H1 (cell line): ENCODE data around the gene PIGC. TPM values are rescaled to one million over a fixed set of nuclear protein-coding genes. Genes with fewer than 3 reads are reported as not detected.

ENCODE experiments used
- CTCF ChIA-PET: fragments of 300-600 bp; sonication (Branson Sonifier 250); formaldehyde crosslinking; loops from one replicate; lab custom pipeline; 2021; ENCODE audit not compliant: partially characterized antibody; lab: Charles Lee
- POLR2A ChIA-PET: fragments of 300-600 bp; sonication (Branson Sonifier 250); formaldehyde crosslinking; loops from one replicate; lab custom pipeline; 2021; ENCODE audit warnings: inconsistent platforms; ENCODE audit not compliant: partially characterized antibody; lab: Charles Lee
- DNase-seq, 2 experiments: peaks; one replicate each; pipeline versions ENCODE4 v3.0.0 to v3.0.0-alpha.2; 2010 to 2022; ENCODE audit warnings: low spot score in 2 of 2, low read depth in 1 of 2, mixed read lengths in 1 of 2
- FAIRE-seq: peaks from 2 replicates; lab custom pipeline; 2011; peaks lifted over from hg19 to GRCh38; lab: Jason Lieb, UNC
- H2AFZ ChIP-seq: 2 replicates; pipeline ENCODE4 v1.8.1; 2012; ENCODE audit warnings: low read length, inconsistent platforms
- H2AK5ac ChIP-seq: 2 replicates; pipeline ENCODE4 v1.6.1; 2013; ENCODE audit warnings: low read depth, low read length
- H2BK120ac ChIP-seq: replicated peaks from 2 replicates; pipeline ENCODE3; 2013; ENCODE audit warnings: low read depth, low read length, inconsistent platforms
- H2BK12ac ChIP-seq: 2 replicates; pipeline ENCODE4 v1.6.1; 2013; ENCODE audit warnings: low read depth, low read length
- H2BK15ac ChIP-seq: 2 replicates; pipeline ENCODE4 v1.6.1; 2013; ENCODE audit warnings: low read length
- H2BK20ac ChIP-seq: 2 replicates; pipeline ENCODE4 v1.6.1; 2013; ENCODE audit warnings: low read length
- H2BK5ac ChIP-seq: 2 replicates; pipeline ENCODE4 v1.6.1; 2013; ENCODE audit warnings: low read depth, low read length
- H3K14ac ChIP-seq: 2 replicates; pipeline ENCODE4 v1.6.1; 2013; ENCODE audit warnings: inconsistent platforms; ENCODE audit not compliant: insufficient read length
- H3K18ac ChIP-seq: 2 replicates; pipeline ENCODE4 v1.6.1; 2013; ENCODE audit warnings: low read length; ENCODE audit errors: extremely low read depth
- H3K23ac ChIP-seq: 2 replicates; pipeline ENCODE4 v1.6.1; 2013; ENCODE audit warnings: inconsistent platforms; ENCODE audit not compliant: insufficient read length
- H3K23me2 ChIP-seq: 2 replicates; pipeline ENCODE4 v1.6.1; 2013; ENCODE audit warnings: low read depth, low read length
- H3K27ac ChIP-seq: 2 replicates; pipeline ENCODE4 v1.6.1; 2011; ENCODE audit warnings: low read depth, low read length, inconsistent platforms
- H3K27me3 ChIP-seq, 4 experiments: replicated peaks in 1 of 4; 1 replicate in 1 of 4; 2 replicates in 3 of 4; pipeline versions ENCODE4 v1.6.1 to v1.8.1; 2011 to 2013; ENCODE audit warnings: low read length in 3 of 4, mild to moderate bottlenecking in 3 of 4, inconsistent platforms in 2 of 4, mixed read lengths in 2 of 4, moderate library complexity in 1 of 4; ENCODE audit not compliant: control insufficient read depth in 3 of 4, insufficient read depth in 3 of 4; ENCODE audit errors: extremely low read depth in 1 of 4
- H3K36me3 ChIP-seq, 4 experiments: 2 replicates each; pipeline versions ENCODE4 v1.6.1 to v1.8.1; 2011 to 2013; ENCODE audit warnings: mild to moderate bottlenecking in 4 of 4, low read length in 3 of 4, moderate library complexity in 2 of 4, control low read depth in 1 of 4, inconsistent platforms in 1 of 4; ENCODE audit not compliant: insufficient read depth in 4 of 4, control insufficient read depth in 2 of 4
- H3K4ac ChIP-seq: replicated peaks from 2 replicates; pipeline ENCODE3; 2013; ENCODE audit warnings: low read length, low read depth, mixed read lengths, inconsistent platforms; ENCODE audit not compliant: insufficient read length
- H3K4me1 ChIP-seq, 4 experiments: replicated peaks in 1 of 4; 1 replicate in 1 of 4; 2 replicates in 3 of 4; pipeline versions ENCODE4 v1.6.1 to v1.8.1; 2011 to 2013; ENCODE audit warnings: low read length in 3 of 4, inconsistent platforms in 2 of 4, mixed read lengths in 1 of 4; ENCODE audit not compliant: insufficient read depth in 4 of 4, control insufficient read depth in 3 of 4
- H3K4me2 ChIP-seq, 2 experiments: 2 replicates each; pipeline versions ENCODE4 v1.6.1 to v1.8.1; 2011 to 2013; ENCODE audit warnings: low read depth in 2 of 2, low read length in 2 of 2, control low read depth in 1 of 2, inconsistent platforms in 1 of 2, mild to moderate bottlenecking in 1 of 2; ENCODE audit not compliant: insufficient read depth in 1 of 2
- H3K4me3 ChIP-seq, 4 experiments: fragments of 200-600, 300-600 bp in 1 of 4; sonication (generic), shearing (Covaris generic), sonication (Bioruptor Twin) in 1 of 4; 2 replicates each; pipeline versions ENCODE4 v1.5.1 to v1.8.1; 2011 to 2016; ENCODE audit warnings: low read length in 4 of 4, low read depth in 3 of 4, control low read depth in 2 of 4, inconsistent platforms in 2 of 4, mild to moderate bottlenecking in 2 of 4, mixed read lengths in 1 of 4, moderate library complexity in 1 of 4; ENCODE audit not compliant: insufficient read depth in 2 of 4; ENCODE audit errors: extremely low read depth in 1 of 4
- H3K56ac ChIP-seq: replicated peaks from 2 replicates; pipeline ENCODE3; 2013; ENCODE audit warnings: low read depth, mild to moderate bottlenecking, mixed read lengths, low read length, inconsistent platforms; ENCODE audit not compliant: insufficient read length
- H3K79me1 ChIP-seq: 2 replicates; pipeline ENCODE4 v1.6.1; 2013; ENCODE audit warnings: low read depth, low read length, control low read depth
- H3K79me2 ChIP-seq, 2 experiments: 2 replicates each; pipeline versions ENCODE4 v1.6.1 to v1.8.1; 2012 to 2013; ENCODE audit warnings: low read length in 2 of 2, mild to moderate bottlenecking in 2 of 2, inconsistent platforms in 1 of 2; ENCODE audit not compliant: insufficient read depth in 2 of 2, control insufficient read depth in 1 of 2
- H3K9ac ChIP-seq, 4 experiments: replicated peaks in 1 of 4; 1 replicate in 1 of 4; 2 replicates in 3 of 4; pipeline versions ENCODE4 v1.6.1 to v1.8.1; 2011 to 2013; ENCODE audit warnings: low read depth in 3 of 4, low read length in 3 of 4, control low read depth in 2 of 4, mild to moderate bottlenecking in 2 of 4, moderate library complexity in 2 of 4, inconsistent platforms in 1 of 4; ENCODE audit errors: extremely low read depth in 1 of 4
- H3K9me3 ChIP-seq, 2 experiments: 2 replicates each; pipeline versions ENCODE4 v1.6.1 to v1.8.1; 2012 to 2013; ENCODE audit warnings: mild to moderate bottlenecking in 2 of 2, moderate library complexity in 2 of 2, control low read depth in 1 of 2, inconsistent platforms in 1 of 2, low read depth in 1 of 2, low read length in 1 of 2, mixed read lengths in 1 of 2; ENCODE audit not compliant: insufficient read depth in 2 of 2
- H4K20me1 ChIP-seq, 2 experiments: replicated peaks in 1 of 2; 2 replicates each; pipeline versions ENCODE3 to v1.8.1; 2011 to 2013; ENCODE audit warnings: inconsistent platforms in 2 of 2, low read length in 2 of 2, mild to moderate bottlenecking in 1 of 2; ENCODE audit not compliant: insufficient read depth in 2 of 2, control insufficient read depth in 1 of 2
- H4K5ac ChIP-seq: 2 replicates; pipeline ENCODE4 v1.6.1; 2013; ENCODE audit warnings: low read length, low read depth, mixed read lengths, inconsistent platforms; ENCODE audit not compliant: insufficient read length
- H4K8ac ChIP-seq: 2 replicates; pipeline ENCODE4 v1.8.0; 2013; ENCODE audit warnings: mild to moderate bottlenecking, moderate library complexity, low read length, inconsistent platforms; ENCODE audit not compliant: insufficient read depth; ENCODE audit errors: extremely low read depth
- H4K91ac ChIP-seq: replicated peaks from 2 replicates; pipeline ENCODE3; 2013; ENCODE audit warnings: low read length, mixed read lengths, inconsistent platforms; ENCODE audit not compliant: insufficient read length
- RFX5 ChIP-seq: IDR thresholded peaks from 2 replicates; pipeline ENCODE4 v1.6.1; 2011; ENCODE audit warnings: low read depth, low read length, improper control_type of control experiment, borderline replicate concordance
- WGBS, 2 experiments: shearing (Covaris generic) in 1 of 2; methylation state at CpG; one replicate each; pipeline versions ENCODE4 v1.1.6 to v1.1.7; 2013 to 2015; ENCODE audit warnings: low lambda C conversion rate in 2 of 2, mixed read lengths in 2 of 2, inconsistent platforms in 1 of 2, low coverage in 1 of 2, missing lambda C conversion rate in 1 of 2; ENCODE audit not compliant: insufficient replicate concordance in 2 of 2, insufficient coverage in 1 of 2, insufficient read length in 1 of 2; ENCODE audit errors: extremely low coverage in 1 of 2, missing lambda C conversion rate in 1 of 2; 5-methylcytosine and 5-hydroxymethylcytosine counted together
- polyA plus RNA-seq, 7 experiments: library from polyadenylated mRNA; depleted of rRNA in 3 of 7; stranded (reverse) in 5 of 7; unstranded in 2 of 7; fragments of >200 nt in 5 of 7; fragments of 200-250 nt in 2 of 7; gene quantifications; 1 replicate in 5 of 7; 2 replicates in 1 of 7; 4 replicates in 1 of 7; pipeline versions ENCODE4 v1.2.1 to v1.2.3, GENCODE V29; 2011 to 2013; ENCODE audit warnings: missing spikeins in 2 of 7, mixed read lengths in 2 of 7
- total RNA-seq: library from RNA; stranded (reverse); fragmentation: NEBNext Ultra II Directional; extraction: Animal tissue kit (Norgen Biotek cat#: 25700); gene quantifications from 2 replicates; pipeline ENCODE4 v1.2.1, GENCODE V29; 2021

PIGC gene
- total and polyA plus RNA-seq, 2 of the 8 experiments (the other 6 are each of a cell fraction or from before 2014, with no cell fraction given): 21.0 to 39.3 TPM

GRCh38 chr1:172486805-172487454 lies 43.1 kb upstream of the PIGC start:
- Histone ChIP-seq H2AK5ac (no peak overlapping the region), H3K14ac (no peak overlapping the region), H3K4me2 (no peak overlapping the region), H3K9me3 (no peaks in the 10 kb centered on the region), H3K23ac (no peak overlapping the region), H3K4ac (no peak overlapping the region), H3K56ac (no peak overlapping the region), H3K9ac (no peak overlapping the region), H2BK120ac (no peak overlapping the region), H4K8ac (no peak overlapping the region), H2AFZ (no peak overlapping the region), H3K4me3 (no peak overlapping the region), H3K79me2 (no peaks in the 10 kb centered on the region), H3K23me2 (no peaks in the 10 kb centered on the region), H4K20me1 (no peaks in the 10 kb centered on the region), H4K91ac (no peak overlapping the region), H3K4me1 (no peaks in the 10 kb centered on the region), H3K27me3 (no peaks in the 10 kb centered on the region), H3K79me1 (no peaks in the 10 kb centered on the region), H2BK15ac (no peak overlapping the region), H3K18ac (no peak overlapping the region), H2BK12ac (no peak overlapping the region), H4K5ac (no peak overlapping the region), H2BK20ac (no peak overlapping the region), H2BK5ac (no peak overlapping the region), H3K36me3 (no peaks in the 10 kb centered on the region), H3K27ac (no peak overlapping the region)
- no peak for FAIRE-seq
- 84% methylated on average over 3 of the region's 3 CpGs; no CpG with 5 or more reads in 1 of the 2 experiments for WGBS, 2 experiments
- POLR2A ChIA-PET: no interaction called here
- CTCF ChIA-PET: interaction anchor here (0.8 to 1.6 kb wide), 4 partner anchors 10 to 371 kb away, joined by 3 to 7 read pairs (median 4); no protein-coding TSS in a partner anchor
- no peak for TF ChIP-seq RFX5
- no peak for DNase-seq
